ENCODE results near the gene RGL1.
A peak's percentile ranks its signal among the peaks of the same experiment; 100 is the strongest.

RGL1 gene

GRCh38 chr1:183787704-183788103, 17.2 kb upstream of the RGL1 start:
- DNase-seq = no peak

- no peak for DNase-seq
These were observed 13.6 kb upstream of the RGL1 start for GRCh38 chr1:183791319-183791718.

- DNase-seq = peak; percentile 18 to 42
These were observed 12.6 kb upstream of the RGL1 start for GRCh38 chr1:183792300-183792699.

- no peak for DNase-seq
These were observed 10.8 kb upstream of the RGL1 start for GRCh38 chr1:183794088-183794487.

GRCh38 chr1:183800449-183800848, 4.5 kb upstream of the RGL1 start:
- DNase-seq = no peak

- DNase-seq = no peak
These were observed 3.3 kb upstream of the RGL1 start for GRCh38 chr1:183801649-183802048.

- no peak for DNase-seq
These were observed 533 bp upstream of the RGL1 start for GRCh38 chr1:183804387-183804786.

GRCh38 chr1:183806125-183806524, 1.2 kb downstream of the RGL1 start:
- no peak for DNase-seq

- DNase-seq = no peak
These were observed 1.8 kb downstream of the RGL1 start for GRCh38 chr1:183806675-183807074.

GRCh38 chr1:183807549-183808168, 2.7 kb downstream of the RGL1 start:
- peak; percentile 60 to 69 for DNase-seq

- DNase-seq = peak; percentile 28 to 69
These were observed 3.5 kb downstream of the RGL1 start for GRCh38 chr1:183808296-183809027.

GRCh38 chr1:183810121-183810520, 5.2 kb downstream of the RGL1 start:
- peak; percentile 57 to 65 for DNase-seq

- no peak for DNase-seq
These were observed 6.0 kb downstream of the RGL1 start for GRCh38 chr1:183810756-183811544.

GRCh38 chr1:183812128-183812527, 7.2 kb downstream of the RGL1 start:
- DNase-seq = no peak

- DNase-seq = no peak
These were observed 8.0 kb downstream of the RGL1 start for GRCh38 chr1:183812686-183813569.

GRCh38 chr1:183814121-183814681, 9.3 kb downstream of the RGL1 start:
- DNase-seq = peak in 1 of 2 donors; percentile 24

GRCh38 chr1:183816110-183816509, 11.2 kb downstream of the RGL1 start:
- DNase-seq = no peak

- DNase-seq = no peak
These were observed 12.8 kb downstream of the RGL1 start for GRCh38 chr1:183817576-183818288.

GRCh38 chr1:183819059-183819458, 14.1 kb downstream of the RGL1 start:
- no peak for DNase-seq

- DNase-seq = no peak
These were observed 16.5 kb downstream of the RGL1 start for GRCh38 chr1:183821309-183821888.

GRCh38 chr1:183821889-183822611, 17.1 kb downstream of the RGL1 start:
- no peak for DNase-seq

Measured in inflammatory macrophage treated with lipopolysaccharide for 1 hour (primary cell).